ENCODE data around the gene SH3RF3. TPM values are rescaled to one million over a fixed set of nuclear protein-coding genes. Genes with fewer than 3 reads are reported as not detected.

Gene SH3RF3
- polyA plus RNA-seq, 1 donor (not counting 4 experiments of a cell fraction or from before 2014, with no cell fraction given) = 0.08 TPM

- DNase-seq (ENCODE audit: low read depth, low spot score) = no peak
- no peak for TF ChIP-seq CTCF (optimal IDR thresholded peaks at IDR 0.05 in 1 of 3, IDR thresholded peaks at IDR 0.05 in 1 of 3, conservative IDR thresholded peaks at IDR 0.05 in 1 of 3; ENCODE audit: extremely low read depth in 1 of 3, insufficient read depth in 2 of 3, low read length in 3 of 3)
- TF ChIP-seq EZH2 (IDR thresholded peaks at IDR 0.05; ENCODE audit: low read length) = no peak
- H3K9me3 ChIP-seq (ENCODE audit: control insufficient read depth, low read depth, low read length) = no peaks in the 10 kb centered on the region
- no peak overlapping the region for H3K9ac ChIP-seq (ENCODE audit: control insufficient read depth, extremely low read depth, insufficient read depth, low read length)
- H3K36me3 ChIP-seq (ENCODE audit: control insufficient read depth in 2 of 2, extremely low read depth in 1 of 2, insufficient read depth in 2 of 2, low read length in 2 of 2) = no peaks in the 10 kb centered on the region
- H3K27me3 ChIP-seq (ENCODE audit: control insufficient read depth, extremely low read depth, insufficient read depth, low read length) = peaks cover 36% of the 10 kb centered on the region
- H2AFZ ChIP-seq (ENCODE audit: control insufficient read depth, low read length) = no peak overlapping the region
- H4K20me1 ChIP-seq (ENCODE audit: control insufficient read depth, extremely low read depth, insufficient read depth, low read length) = no peaks in the 10 kb centered on the region
- dilution Hi-C loops (cut with MboI; ENCODE audit: extremely low pct_ligation_motif_present, low sequenced_read_pairs) = no loop called here
- H3K4me1 ChIP-seq (ENCODE audit: control insufficient read depth, extremely low read depth, insufficient read depth, low read length) = no peaks in the 10 kb centered on the region
- no peaks in the 10 kb centered on the region for H3K79me2 ChIP-seq (ENCODE audit: control insufficient read depth, insufficient read depth, low read length)
- no peak overlapping the region for H3K4me2 ChIP-seq (ENCODE audit: control insufficient read depth, extremely low read depth, insufficient read depth, low read depth, low read length)
- H3K9me1 ChIP-seq (ENCODE audit: control insufficient read depth, extremely low read depth, insufficient read depth, low read length) = no peaks in the 10 kb centered on the region
- no peak for FAIRE-seq
- H3K4me3 ChIP-seq (ENCODE audit: control insufficient read depth in 2 of 3, extremely low read depth in 1 of 3, insufficient read depth in 2 of 3, low read depth in 1 of 3, low read length in 3 of 3) = no peak overlapping the region
- H3K27ac ChIP-seq (ENCODE audit: control insufficient read depth, insufficient read depth, low read length) = no peak overlapping the region
These were observed 146.4 kb downstream of the SH3RF3 start for GRCh38 chr2:109275120-109276012.

GRCh38 chr2:109277406-109277805 is 148.4 kb downstream of the SH3RF3 start:
- H3K9me1 ChIP-seq (ENCODE audit: control insufficient read depth, extremely low read depth, insufficient read depth, low read length) = no peaks in the 10 kb centered on the region
- no peak overlapping the region for H3K4me2 ChIP-seq (ENCODE audit: control insufficient read depth, extremely low read depth, insufficient read depth, low read depth, low read length)
- no peaks in the 10 kb centered on the region for H3K9me3 ChIP-seq (ENCODE audit: control insufficient read depth, low read depth, low read length)
- no peak for FAIRE-seq
- H4K20me1 ChIP-seq (ENCODE audit: control insufficient read depth, extremely low read depth, insufficient read depth, low read length) = no peaks in the 10 kb centered on the region
- H3K4me1 ChIP-seq (ENCODE audit: control insufficient read depth, extremely low read depth, insufficient read depth, low read length) = no peaks in the 10 kb centered on the region
- H2AFZ ChIP-seq (ENCODE audit: control insufficient read depth, low read length) = no peak overlapping the region
- no peaks in the 10 kb centered on the region for H3K36me3 ChIP-seq (ENCODE audit: control insufficient read depth in 2 of 2, extremely low read depth in 1 of 2, insufficient read depth in 2 of 2, low read length in 2 of 2)
- H3K4me3 ChIP-seq (ENCODE audit: control insufficient read depth in 2 of 3, extremely low read depth in 1 of 3, insufficient read depth in 2 of 3, low read depth in 1 of 3, low read length in 3 of 3) = no peak overlapping the region
- dilution Hi-C loops (cut with MboI; ENCODE audit: extremely low pct_ligation_motif_present, low sequenced_read_pairs) = no loop called here
- DNase-seq (ENCODE audit: low read depth, low spot score) = no peak
- H3K27ac ChIP-seq (ENCODE audit: control insufficient read depth, insufficient read depth, low read length) = no peak overlapping the region
- H3K79me2 ChIP-seq (ENCODE audit: control insufficient read depth, insufficient read depth, low read length) = no peaks in the 10 kb centered on the region
- no peak overlapping the region for H3K9ac ChIP-seq (ENCODE audit: control insufficient read depth, extremely low read depth, insufficient read depth, low read length)
- peaks cover 22% of the 10 kb centered on the region for H3K27me3 ChIP-seq (ENCODE audit: control insufficient read depth, extremely low read depth, insufficient read depth, low read length)
- TF ChIP-seq CTCF (optimal IDR thresholded peaks at IDR 0.05 in 1 of 3, IDR thresholded peaks at IDR 0.05 in 1 of 3, conservative IDR thresholded peaks at IDR 0.05 in 1 of 3; ENCODE audit: extremely low read depth in 1 of 3, insufficient read depth in 2 of 3, low read length in 3 of 3) (no peak), EZH2 (IDR thresholded peaks at IDR 0.05; ENCODE audit: low read length) (no peak)

Data from keratinocyte (primary cell).